HepG2 (cell line): ENCODE data around the gene COQ9. TPM values are rescaled to one million over a fixed set of nuclear protein-coding genes. Genes with fewer than 3 reads are reported as not detected.

Experiments
- ARID5B ChIP-seq: IDR thresholded peaks from 2 replicates; pipeline ENCODE4 v1.4.0; 2020; ENCODE audit warnings: mild to moderate bottlenecking, missing genetic modification reagents
- ATF1 ChIP-seq: IDR thresholded peaks from 2 replicates; pipeline ENCODE4 v1.6.1; 2016; ENCODE audit warnings: mild to moderate bottlenecking, control low read depth
- HMG20A ChIP-seq: IDR thresholded peaks from 2 replicates; pipeline ENCODE4 v1.6.1; 2016; ENCODE audit warnings: borderline replicate concordance
- HOXA3 ChIP-seq: sonication (generic); formaldehyde crosslinking; IDR thresholded peaks from 2 replicates; pipeline ENCODE4 v1.5.0; 2020; ENCODE audit warnings: missing genetic modification reagents
- MAZ ChIP-seq, 2 experiments: sonication (generic) in 1 of 2; formaldehyde crosslinking in 1 of 2; IDR thresholded peaks; 2 replicates each; pipeline versions ENCODE4 v1.5.0 to v1.6.1; 2012 to 2020; ENCODE audit warnings: low read depth in 2 of 2, mild to moderate bottlenecking in 2 of 2, borderline replicate concordance in 1 of 2, improper control_type of control experiment in 1 of 2, low read length in 1 of 2, missing genetic modification reagents in 1 of 2, moderate library complexity in 1 of 2
- MYC ChIP-seq: sonication (generic); formaldehyde crosslinking; IDR thresholded peaks from 2 replicates; pipeline ENCODE4 v1.9.0; 2021; ENCODE audit warnings: missing genetic modification reagents, borderline replicate concordance
- RFXAP ChIP-seq: sonication (generic); formaldehyde crosslinking; IDR thresholded peaks from 2 replicates; pipeline ENCODE4 v1.4.0; 2020; ENCODE audit warnings: missing genetic modification reagents, borderline replicate concordance
- SMAD1 ChIP-seq: sonication (generic); formaldehyde crosslinking; IDR thresholded peaks from 2 replicates; pipeline ENCODE4 v1.4.0; 2020; ENCODE audit warnings: missing genetic modification reagents, low read depth, mild to moderate bottlenecking, borderline replicate concordance
- SNAPC2 ChIP-seq: sonication (generic); formaldehyde crosslinking; IDR thresholded peaks from 2 replicates; pipeline ENCODE4 v1.8.1; 2022; ENCODE audit warnings: mild to moderate bottlenecking, missing genetic modification reagents
- ZBTB44 ChIP-seq: sonication (generic); formaldehyde crosslinking; IDR thresholded peaks from 2 replicates; pipeline ENCODE4 v1.4.0; 2020; ENCODE audit warnings: missing genetic modification reagents
- ZKSCAN5 ChIP-seq: sonication (generic); formaldehyde crosslinking; IDR thresholded peaks from 2 replicates; pipeline ENCODE4 v1.5.1; 2020; ENCODE audit warnings: mild to moderate bottlenecking, missing genetic modification reagents
- ZNF292 ChIP-seq: sonication (generic); formaldehyde crosslinking; IDR thresholded peaks from 2 replicates; pipeline ENCODE4 v1.8.1; 2022; ENCODE audit warnings: mild to moderate bottlenecking, low read depth, missing genetic modification reagents, borderline replicate concordance
- ZNF543 ChIP-seq: sonication (generic); formaldehyde crosslinking; IDR thresholded peaks from 2 replicates; pipeline ENCODE4 v1.4.0; 2020; ENCODE audit warnings: mild to moderate bottlenecking, missing genetic modification reagents
- ZSCAN29 ChIP-seq: sonication (generic); formaldehyde crosslinking; conservative IDR thresholded peaks from 2 replicates; pipeline ENCODE4 v1.4.0; 2020; ENCODE audit warnings: mild to moderate bottlenecking, missing genetic modification reagents
- ZSCAN30 ChIP-seq: sonication (generic); formaldehyde crosslinking; IDR thresholded peaks from 2 replicates; pipeline ENCODE4 v1.5.0; 2020; ENCODE audit warnings: mild to moderate bottlenecking, missing genetic modification reagents
- ZSCAN9 ChIP-seq: IDR thresholded peaks from 2 replicates; pipeline ENCODE4 v1.6.1; 2016; ENCODE audit warnings: borderline replicate concordance
- polyA plus RNA-seq, 8 experiments: library from polyadenylated mRNA; depleted of rRNA in 3 of 8; stranded (reverse) in 7 of 8; unstranded in 1 of 8; fragments of >200 nt; fragmentation: Illumina TruSeq in 4 of 8; extraction: Trizol in 4 of 8; gene quantifications; 2 replicates each; pipeline versions ENCODE4 v1.2.1 to v1.2.3, GENCODE V29; 2011 to 2016; ENCODE audit warnings: low read depth in 4 of 8, missing spikeins in 1 of 8, mixed read lengths in 1 of 8; ENCODE audit not compliant: insufficient read depth in 1 of 8
- total RNA-seq, 5 experiments: library from RNA; depleted of rRNA; stranded (reverse); fragments of >200 nt; fragmentation: Illumina TruSeq; extraction: Trizol; gene quantifications; 2 replicates each; pipeline ENCODE4 v1.2.3, GENCODE V29; 2016; ENCODE audit warnings: low read depth in 1 of 5
- TF ChIP-seq, protein P1 (sequence below): sonication (generic); formaldehyde crosslinking; IDR thresholded peaks from 2 replicates; pipeline ENCODE4 v1.5.1; 2020; ENCODE audit warnings: mild to moderate bottlenecking, missing genetic modification reagents, moderate library complexity
- TF ChIP-seq, protein P2 (sequence below): sonication (generic); formaldehyde crosslinking; IDR thresholded peaks from 2 replicates; pipeline ENCODE4 v1.5.0; 2020; ENCODE audit warnings: mild to moderate bottlenecking, low read depth, missing genetic modification reagents, borderline replicate concordance
- TF ChIP-seq, protein P3 (sequence below): sonication (generic); formaldehyde crosslinking; conservative IDR thresholded peaks from 2 replicates; pipeline ENCODE4 v1.8.0; 2022; ENCODE audit warnings: missing genetic modification reagents

Gene COQ9
- total and polyA plus RNA-seq, 2 of the 13 experiments (the other 11 are each of a cell fraction or from before 2014, with no cell fraction given) = 57.5 to 108 TPM

DNA sequence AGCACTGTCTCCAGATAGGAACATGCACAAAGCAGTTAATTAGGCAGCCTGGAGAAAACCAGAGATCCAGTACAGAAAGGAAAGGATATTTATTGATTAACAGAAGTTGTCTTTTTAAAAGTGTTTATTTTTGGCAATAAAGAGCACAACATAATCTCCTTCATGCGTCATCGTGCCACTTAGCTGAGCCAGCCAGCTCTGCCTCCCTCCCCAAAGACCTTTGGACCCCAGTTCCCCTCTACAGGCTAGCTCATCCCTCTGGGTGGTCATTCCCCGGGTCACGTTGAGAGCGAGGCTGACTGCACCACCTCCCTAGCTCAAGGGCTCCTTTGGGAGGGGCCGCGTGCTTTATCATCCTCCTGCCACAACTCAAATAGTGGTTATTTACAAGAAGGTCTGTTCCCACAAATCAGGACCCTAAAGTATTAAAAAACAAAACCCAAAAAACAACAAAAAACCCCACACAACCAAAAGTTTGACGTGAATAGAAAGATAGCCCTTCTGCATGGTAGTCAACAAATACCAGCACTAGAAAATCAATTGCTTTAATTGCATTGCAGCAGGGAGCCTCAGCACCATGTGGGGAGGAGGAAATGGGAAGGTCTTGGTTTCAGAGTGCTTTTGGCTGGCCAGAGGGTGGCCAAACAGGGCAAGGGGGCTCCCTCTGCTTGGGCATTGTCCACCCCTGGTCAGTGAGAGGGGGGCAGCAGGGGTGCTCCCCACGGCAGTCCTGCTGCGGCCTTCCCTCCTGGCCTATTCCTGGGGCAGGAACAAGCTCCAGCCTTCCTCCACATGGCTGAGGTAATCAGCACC is 24.8 kb downstream of the COQ9 start (continued):
- TF ChIP-seq, protein P1, sequence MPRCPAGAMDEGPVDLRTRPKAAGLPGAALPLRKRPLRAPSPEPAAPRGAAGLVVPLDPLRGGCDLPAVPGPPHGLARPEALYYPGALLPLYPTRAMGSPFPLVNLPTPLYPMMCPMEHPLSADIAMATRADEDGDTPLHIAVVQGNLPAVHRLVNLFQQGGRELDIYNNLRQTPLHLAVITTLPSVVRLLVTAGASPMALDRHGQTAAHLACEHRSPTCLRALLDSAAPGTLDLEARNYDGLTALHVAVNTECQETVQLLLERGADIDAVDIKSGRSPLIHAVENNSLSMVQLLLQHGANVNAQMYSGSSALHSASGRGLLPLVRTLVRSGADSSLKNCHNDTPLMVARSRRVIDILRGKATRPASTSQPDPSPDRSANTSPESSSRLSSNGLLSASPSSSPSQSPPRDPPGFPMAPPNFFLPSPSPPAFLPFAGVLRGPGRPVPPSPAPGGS (CRISPR knock-in tag) = peak; percentile 77
- TF ChIP-seq SNAPC2 (CRISPR knock-in tag) (no peak), SMAD1 (CRISPR knock-in tag) (no peak), ZSCAN9 (CRISPR knock-in tag) (peak; percentile 20; the same call in 1 of the 2 replicates), ZKSCAN5 (no peak), MAZ (IDR thresholded peaks at IDR 0.05; ENCODE audit: borderline replicate concordance, low read depth, low read length) (peak; percentile 83), MAZ (CRISPR knock-in tag; IDR thresholded peaks at IDR 0.05; ENCODE audit: low read depth) (peak; percentile 60), ZSCAN29 (CRISPR knock-in tag) (no peak), ZNF292 (CRISPR knock-in tag) (0 out of 2 replicates have a peak, but pooled peaks have one; percentile 17), ZBTB44 (CRISPR knock-in tag) (no peak), ARID5B (CRISPR knock-in tag) (peak; percentile 87), ATF1 (CRISPR knock-in tag) (peak; percentile 57; the same call in 1 of the 2 replicates), ZNF543 (CRISPR knock-in tag) (no peak), MYC (peak; percentile 70; the same call in 1 of the 2 replicates), RFXAP (CRISPR knock-in tag) (peak; percentile 87), HMG20A (peak; percentile 62; the same call in 1 of the 2 replicates), HOXA3 (CRISPR knock-in tag) (peak; percentile 80; the same call in 1 of the 2 replicates), ZSCAN30 (CRISPR knock-in tag) (no peak)
- TF ChIP-seq, protein P2, sequence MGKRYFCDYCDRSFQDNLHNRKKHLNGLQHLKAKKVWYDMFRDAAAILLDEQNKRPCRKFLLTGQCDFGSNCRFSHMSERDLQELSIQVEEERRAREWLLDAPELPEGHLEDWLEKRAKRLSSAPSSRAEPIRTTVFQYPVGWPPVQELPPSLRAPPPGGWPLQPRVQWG (CRISPR knock-in tag) = no peak
- TF ChIP-seq, protein P3, sequence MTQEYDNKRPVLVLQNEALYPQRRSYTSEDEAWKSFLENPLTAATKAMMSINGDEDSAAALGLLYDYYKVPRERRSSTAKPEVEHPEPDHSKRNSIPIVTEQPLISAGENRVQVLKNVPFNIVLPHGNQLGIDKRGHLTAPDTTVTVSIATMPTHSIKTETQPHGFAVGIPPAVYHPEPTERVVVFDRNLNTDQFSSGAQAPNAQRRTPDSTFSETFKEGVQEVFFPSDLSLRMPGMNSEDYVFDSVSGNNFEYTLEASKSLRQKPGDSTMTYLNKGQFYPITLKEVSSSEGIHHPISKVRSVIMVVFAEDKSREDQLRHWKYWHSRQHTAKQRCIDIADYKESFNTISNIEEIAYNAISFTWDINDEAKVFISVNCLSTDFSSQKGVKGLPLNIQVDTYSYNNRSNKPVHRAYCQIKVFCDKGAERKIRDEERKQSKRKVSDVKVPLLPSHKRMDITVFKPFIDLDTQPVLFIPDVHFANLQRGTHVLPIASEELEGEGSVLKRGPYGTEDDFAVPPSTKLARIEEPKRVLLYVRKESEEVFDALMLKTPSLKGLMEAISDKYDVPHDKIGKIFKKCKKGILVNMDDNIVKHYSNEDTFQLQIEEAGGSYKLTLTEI = no peak
